HG02610 (cell line): ENCODE results near the gene EBNA1BP2.
A peak's percentile ranks its signal among the peaks of the same experiment; 100 is the strongest.
"Not testable (repeated sequence)": the region's sequence is repeated elsewhere in the genome, so short reads cannot be mapped to it uniquely, and the experiment has no call there.

Experiments used
- ATAC-seq: cut with Tn5 transposase; IDR thresholded peaks from one replicate; pipeline ENCODE4 v1.9.1; 2021; ENCODE audit warnings: mild to moderate bottlenecking, moderate library complexity; ENCODE audit not compliant: unreplicated experiment

The EBNA1BP2 gene

GRCh38 chr1:43171876-43172526, at the start of gene EBNA1BP2, which contains the start of gene CFAP57:
Gene EBNA1BP2 (minus strand): TSS chr1:43172290. CDS start chr1:43172118, 172 bp downstream.
Gene CFAP57 (plus strand): TSS chr1:43172330. CDS start chr1:43172754, 424 bp downstream.
- peak; percentile 88 for ATAC-seq

GRCh38 chr1:43221797-43222196, 49.7 kb upstream of the EBNA1BP2 start:
- ATAC-seq: no peak

GRCh38 chr1:43220905-43221778, 49.1 kb upstream of the EBNA1BP2 start:
- peak; percentile 73 for ATAC-seq

- ATAC-seq: no peak
These were observed 45.7 kb upstream of the EBNA1BP2 start for GRCh38 chr1:43217747-43218146.

GRCh38 chr1:43214501-43215444, 42.7 kb upstream of the EBNA1BP2 start:
- ATAC-seq: no peak

GRCh38 chr1:43208277-43208676, 36.2 kb upstream of the EBNA1BP2 start:
- ATAC-seq: not testable (repeated sequence)

- no peak for ATAC-seq
These were observed 35.3 kb upstream of the EBNA1BP2 start for GRCh38 chr1:43207229-43207853.

GRCh38 chr1:43206600-43207228, 34.6 kb upstream of the EBNA1BP2 start:
- ATAC-seq: no peak

- ATAC-seq: no peak
These were observed 33.6 kb upstream of the EBNA1BP2 start for GRCh38 chr1:43205671-43206070.

- peak; percentile 41 for ATAC-seq
These were observed 32.3 kb upstream of the EBNA1BP2 start for GRCh38 chr1:43204394-43204793.

- no peak for ATAC-seq
These were observed 31.8 kb upstream of the EBNA1BP2 start for GRCh38 chr1:43203859-43204258.

GRCh38 chr1:43199093-43199726, 27.1 kb upstream of the EBNA1BP2 start:
- ATAC-seq: peak; percentile 73

- no peak for ATAC-seq
These were observed 25.4 kb upstream of the EBNA1BP2 start for GRCh38 chr1:43197343-43198127.

GRCh38 chr1:43194509-43194908, 22.4 kb upstream of the EBNA1BP2 start:
- ATAC-seq: no peak

GRCh38 chr1:43188106-43188505, 16.0 kb upstream of the EBNA1BP2 start:
- ATAC-seq: no peak

GRCh38 chr1:43184995-43185394, 12.9 kb upstream of the EBNA1BP2 start:
- no peak for ATAC-seq

GRCh38 chr1:43184388-43184787, 12.3 kb upstream of the EBNA1BP2 start:
- ATAC-seq: no peak

- ATAC-seq: no peak
These were observed 5.6 kb upstream of the EBNA1BP2 start for GRCh38 chr1:43177691-43178090.

GRCh38 chr1:43174873-43175272, 2.8 kb upstream of the EBNA1BP2 start:
- ATAC-seq: no peak
